ENCODE measurements around the gene RAB27B. TPM values are rescaled to one million over a fixed set of nuclear protein-coding genes. Genes with fewer than 3 reads are reported as not detected.

The RAB27B gene
- 0.33 and 0.45 TPM in 2 replicates for total RNA-seq

DNA sequence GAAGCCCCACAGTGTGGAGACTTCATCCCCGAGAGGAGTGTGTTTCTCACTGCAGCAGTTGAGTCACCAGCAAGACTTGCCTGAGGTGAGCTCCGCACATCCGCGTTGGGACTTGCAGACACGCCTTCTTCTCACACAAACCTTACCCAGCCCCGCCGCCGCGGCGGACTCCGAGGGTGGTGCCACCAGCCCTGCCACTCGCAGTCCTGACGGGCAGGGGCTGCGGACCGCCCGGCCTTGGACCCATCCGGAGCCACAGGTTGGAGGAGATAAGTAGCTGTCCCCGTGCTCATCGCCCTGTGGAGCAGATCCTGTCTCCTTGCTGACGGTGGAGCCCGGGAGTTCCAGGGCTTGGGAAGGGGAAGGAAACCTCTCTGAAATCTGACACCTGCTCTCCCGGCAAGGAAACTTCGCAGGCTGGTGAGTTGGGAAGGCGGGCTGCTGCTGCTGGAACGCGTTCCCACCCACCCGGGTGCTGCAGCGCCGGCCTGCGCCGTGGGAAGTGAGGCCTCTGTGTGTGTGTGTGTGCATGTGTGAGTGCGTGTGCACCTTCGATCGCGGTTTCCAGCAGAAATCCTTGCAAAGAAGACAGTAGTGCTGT, at the start of gene RAB27B:
TSS of gene RAB27B (plus strand) at position 197 of the 601 bp plus-strand sequence. CDS start 49,109 bp downstream, outside the sequence.
- peaks cover 15% of the 10 kb centered on the region for H3K4me1 Mint-ChIP-seq
- H3K27me3 Mint-ChIP-seq, result peaks cover 35% of the 10 kb centered on the region
- peak; percentile 88 for DNase-seq
- H3K9me3 Mint-ChIP-seq, result peaks cover 12% of the 10 kb centered on the region
- H3K36me3 Mint-ChIP-seq (ENCODE audit: low read depth), result peaks cover 3% of the 10 kb centered on the region
- intact Hi-C loops (cut with micrococcal nuclease), result loop anchor here (2.0 kb wide), 1 partner anchor 16 kb away; no protein-coding TSS in a partner anchor
- peak within 1 kb of the TSS; percentile 19 for H3K27ac Mint-ChIP-seq
- peak within 1 kb of the TSS; percentile 80 for H3K4me3 Mint-ChIP-seq

- DNase-seq, result no peak
- Mint-ChIP-seq H3K36me3 (ENCODE audit: low read depth) (no peaks in the 10 kb centered on the region), H3K4me1 (peaks cover 11% of the 10 kb centered on the region), H3K27ac (no peak overlapping the region), H3K9me3 (peaks cover 3% of the 10 kb centered on the region), H3K4me3 (no peak overlapping the region), H3K27me3 (no peaks in the 10 kb centered on the region)
- intact Hi-C loops (cut with micrococcal nuclease), result no loop called here
These were observed 47.9 kb upstream of the RAB27B start for GRCh38 chr18:54780285-54780861.

GRCh38 chr18:54780970-54781369, 47.3 kb upstream of the RAB27B start:
- H3K27me3 Mint-ChIP-seq, result peaks cover under 1% of the 10 kb centered on the region
- intact Hi-C loops (cut with micrococcal nuclease), result no loop called here
- H3K4me1 Mint-ChIP-seq, result peaks cover 10% of the 10 kb centered on the region
- DNase-seq, result no peak
- H3K36me3 Mint-ChIP-seq (ENCODE audit: low read depth), result no peaks in the 10 kb centered on the region
- H3K9me3 Mint-ChIP-seq, result peaks cover 3% of the 10 kb centered on the region
- no peak overlapping the region for H3K4me3 Mint-ChIP-seq
- no peak overlapping the region for H3K27ac Mint-ChIP-seq

- H3K36me3 Mint-ChIP-seq (ENCODE audit: low read depth), result no peaks in the 10 kb centered on the region
- no peak for DNase-seq
- peaks cover 3% of the 10 kb centered on the region for H3K4me1 Mint-ChIP-seq
- intact Hi-C loops (cut with micrococcal nuclease), result no loop called here
- no peak overlapping the region for H3K27ac Mint-ChIP-seq
- peaks cover 2% of the 10 kb centered on the region for H3K27me3 Mint-ChIP-seq
- no peak overlapping the region for H3K4me3 Mint-ChIP-seq
- H3K9me3 Mint-ChIP-seq, result peaks cover 3% of the 10 kb centered on the region
These were observed 45.1 kb upstream of the RAB27B start for GRCh38 chr18:54783139-54783538.

DNA sequence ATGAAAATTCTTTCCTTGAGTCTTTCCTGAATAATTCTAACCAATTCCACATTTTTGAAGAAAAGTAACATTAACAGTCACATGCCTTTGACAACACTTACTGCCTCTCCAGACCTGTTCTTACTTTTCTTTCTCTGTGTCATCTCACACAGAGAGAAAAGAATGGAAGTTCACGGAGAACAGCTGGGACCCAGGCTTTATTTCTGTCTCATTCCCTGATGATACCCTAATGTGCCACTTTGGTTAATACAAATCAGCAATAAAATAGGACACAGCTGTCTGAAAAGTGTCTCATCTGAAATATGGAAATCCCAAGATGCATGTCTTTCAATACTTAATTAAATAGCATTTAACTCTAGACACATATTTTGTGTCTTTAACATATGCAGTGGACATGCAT, 42.1 kb upstream of the RAB27B start:
- Mint-ChIP-seq H3K27ac (no peak overlapping the region), H3K9me3 (no peaks in the 10 kb centered on the region), H3K27me3 (peaks cover 6% of the 10 kb centered on the region), H3K36me3 (ENCODE audit: low read depth) (no peaks in the 10 kb centered on the region), H3K4me3 (no peak overlapping the region), H3K4me1 (peaks cover 3% of the 10 kb centered on the region)
- no peak for DNase-seq
- intact Hi-C loops (cut with micrococcal nuclease), result no loop called here

- H3K4me3 Mint-ChIP-seq, result no peak overlapping the region
- no peak for DNase-seq
- intact Hi-C loops (cut with micrococcal nuclease), result no loop called here
- peaks cover 8% of the 10 kb centered on the region for H3K27me3 Mint-ChIP-seq
- no peaks in the 10 kb centered on the region for H3K9me3 Mint-ChIP-seq
- no peaks in the 10 kb centered on the region for H3K36me3 Mint-ChIP-seq (ENCODE audit: low read depth)
- H3K27ac Mint-ChIP-seq, result no peak overlapping the region
- H3K4me1 Mint-ChIP-seq, result peaks cover 3% of the 10 kb centered on the region
These were observed 41.2 kb upstream of the RAB27B start for GRCh38 chr18:54787121-54787520.

DNA sequence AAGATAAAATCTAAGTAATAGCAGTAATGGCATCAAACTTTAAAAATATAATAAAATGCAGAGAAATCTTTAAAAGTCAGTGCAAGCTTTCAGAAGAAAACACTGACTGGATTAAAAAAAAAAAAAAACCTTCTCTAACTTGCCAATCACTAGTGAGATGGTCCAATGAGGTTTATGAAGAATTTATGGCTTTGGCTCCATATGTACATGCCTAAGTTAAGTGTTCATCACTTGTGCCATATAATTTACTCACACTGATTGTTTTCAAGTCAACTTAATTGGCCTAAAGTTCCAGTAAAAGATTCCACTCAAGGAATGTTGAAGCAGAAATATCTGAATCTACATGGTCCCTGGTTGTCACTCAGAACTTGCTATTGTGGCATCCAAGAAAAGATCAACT, 40.7 kb upstream of the RAB27B start:
- no peak for DNase-seq
- Mint-ChIP-seq H3K9me3 (no peaks in the 10 kb centered on the region), H3K36me3 (ENCODE audit: low read depth) (no peaks in the 10 kb centered on the region), H3K4me1 (peaks cover 3% of the 10 kb centered on the region), H3K27ac (no peak overlapping the region), H3K27me3 (peaks cover 10% of the 10 kb centered on the region), H3K4me3 (no peak overlapping the region)
- intact Hi-C loops (cut with micrococcal nuclease), result no loop called here

DNA sequence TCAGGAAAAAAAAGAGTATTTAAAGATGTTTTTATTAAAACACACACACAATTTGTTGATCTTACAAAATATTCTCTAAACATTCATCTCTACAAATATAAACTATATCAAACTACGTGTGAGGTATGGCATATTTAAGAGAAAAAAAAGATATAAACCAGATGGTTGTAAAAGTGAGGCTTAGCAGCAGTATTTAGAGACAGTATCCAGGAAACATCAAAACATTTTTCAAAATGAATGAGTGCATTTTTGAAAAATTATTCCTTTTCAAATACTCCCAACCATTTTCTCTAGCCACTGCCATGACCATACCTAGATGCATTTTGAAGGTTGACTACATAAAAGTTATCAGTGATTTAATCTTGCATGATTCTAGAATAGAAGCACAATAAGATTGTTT, 38.2 kb upstream of the RAB27B start:
- DNase-seq, result no peak
- H3K4me1 Mint-ChIP-seq, result peaks cover 3% of the 10 kb centered on the region
- no peaks in the 10 kb centered on the region for H3K36me3 Mint-ChIP-seq (ENCODE audit: low read depth)
- H3K27ac Mint-ChIP-seq, result no peak overlapping the region
- H3K27me3 Mint-ChIP-seq, result peaks cover 13% of the 10 kb centered on the region
- H3K9me3 Mint-ChIP-seq, result no peaks in the 10 kb centered on the region
- intact Hi-C loops (cut with micrococcal nuclease), result no loop called here
- no peak overlapping the region for H3K4me3 Mint-ChIP-seq

DNA sequence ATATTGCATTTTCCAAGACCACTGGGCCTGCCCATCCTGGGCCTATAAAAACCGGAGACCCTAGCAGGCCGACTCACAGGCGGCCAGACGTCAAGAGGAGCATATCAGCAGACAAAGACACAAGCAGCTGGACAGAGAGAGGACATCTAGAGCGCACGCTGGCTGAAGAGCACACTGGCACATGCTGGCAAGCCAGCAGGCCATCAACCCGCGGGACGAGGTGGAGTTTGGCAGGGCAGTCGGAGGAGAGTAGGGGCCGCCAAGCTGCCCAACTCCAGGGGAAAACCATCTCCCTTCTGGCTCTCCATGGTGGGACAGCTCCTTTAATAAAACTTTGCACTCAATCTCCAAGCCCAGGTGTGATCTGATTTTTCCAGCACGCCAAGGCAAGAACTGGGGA, 36.6 kb upstream of the RAB27B start:
- DNase-seq, result no peak
- Mint-ChIP-seq H3K27me3 (peaks cover 11% of the 10 kb centered on the region), H3K4me3 (no peak overlapping the region), H3K36me3 (ENCODE audit: low read depth) (no peaks in the 10 kb centered on the region), H3K4me1 (peaks cover 3% of the 10 kb centered on the region), H3K9me3 (no peaks in the 10 kb centered on the region), H3K27ac (no peak overlapping the region)
- intact Hi-C loops (cut with micrococcal nuclease), result no loop called here

DNA sequence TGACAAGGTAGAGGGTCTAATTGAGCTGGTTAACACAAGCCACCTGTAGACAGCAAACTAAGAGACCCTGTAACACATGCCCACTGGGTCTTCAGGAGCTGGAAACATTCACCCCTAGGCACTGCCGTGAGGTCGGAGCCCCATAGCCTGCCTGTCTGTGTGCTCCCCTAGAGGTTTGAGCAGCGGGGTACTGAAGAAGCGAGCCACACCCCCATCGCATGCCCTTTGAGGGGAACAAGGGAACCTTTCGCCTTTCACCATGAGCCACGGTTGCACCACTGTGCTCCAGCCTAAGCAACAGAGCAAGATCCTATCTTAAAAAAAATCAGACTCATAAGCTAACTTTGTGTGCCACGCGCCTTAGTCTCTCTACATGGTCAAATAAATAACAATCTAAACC, 36.2 kb upstream of the RAB27B start:
- Mint-ChIP-seq H3K4me1 (peaks cover 3% of the 10 kb centered on the region), H3K27me3 (peaks cover 11% of the 10 kb centered on the region), H3K27ac (no peak overlapping the region), H3K9me3 (no peaks in the 10 kb centered on the region), H3K36me3 (ENCODE audit: low read depth) (no peaks in the 10 kb centered on the region), H3K4me3 (no peak overlapping the region)
- intact Hi-C loops (cut with micrococcal nuclease), result no loop called here
- no peak for DNase-seq

GRCh38 chr18:54794823-54795222, 33.5 kb upstream of the RAB27B start:
- no peak overlapping the region for H3K27ac Mint-ChIP-seq
- H3K4me1 Mint-ChIP-seq, result no peaks in the 10 kb centered on the region
- H3K9me3 Mint-ChIP-seq, result no peaks in the 10 kb centered on the region
- H3K4me3 Mint-ChIP-seq, result no peak overlapping the region
- H3K36me3 Mint-ChIP-seq (ENCODE audit: low read depth), result no peaks in the 10 kb centered on the region
- no peak for DNase-seq
- intact Hi-C loops (cut with micrococcal nuclease), result no loop called here
- H3K27me3 Mint-ChIP-seq, result peaks cover 11% of the 10 kb centered on the region

- intact Hi-C loops (cut with micrococcal nuclease), result no loop called here
- H3K27ac Mint-ChIP-seq, result no peak overlapping the region
- H3K36me3 Mint-ChIP-seq (ENCODE audit: low read depth), result no peaks in the 10 kb centered on the region
- H3K9me3 Mint-ChIP-seq, result peaks cover 3% of the 10 kb centered on the region
- DNase-seq, result no peak
- no peak overlapping the region for H3K4me3 Mint-ChIP-seq
- H3K27me3 Mint-ChIP-seq, result peaks cover 11% of the 10 kb centered on the region
- no peaks in the 10 kb centered on the region for H3K4me1 Mint-ChIP-seq
These were observed 30.1 kb upstream of the RAB27B start for GRCh38 chr18:54798186-54798585.

DNA sequence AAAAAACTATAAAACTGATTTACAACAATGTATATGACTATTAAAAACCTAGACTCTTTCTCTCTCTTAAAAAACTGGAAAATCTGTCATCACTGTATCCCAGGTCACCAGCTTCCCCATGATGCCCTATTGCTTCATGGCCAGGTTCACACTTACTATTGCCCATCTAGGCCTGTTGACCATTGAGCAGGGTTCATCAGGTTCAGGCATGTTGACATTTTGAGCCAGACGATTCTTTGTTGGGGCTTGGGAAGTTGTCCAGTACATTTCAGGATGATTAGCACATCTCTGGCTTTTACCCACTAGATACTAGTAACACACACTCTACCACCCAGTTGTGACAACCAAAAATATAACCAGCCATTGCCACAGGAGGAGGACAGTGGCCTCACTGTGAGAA, 26.9 kb upstream of the RAB27B start:
- intact Hi-C loops (cut with micrococcal nuclease), result no loop called here
- H3K4me1 Mint-ChIP-seq, result peaks cover 12% of the 10 kb centered on the region
- H3K27ac Mint-ChIP-seq, result no peak overlapping the region
- peaks cover 19% of the 10 kb centered on the region for H3K27me3 Mint-ChIP-seq
- no peaks in the 10 kb centered on the region for H3K36me3 Mint-ChIP-seq (ENCODE audit: low read depth)
- DNase-seq, result no peak
- H3K9me3 Mint-ChIP-seq, result peaks cover 12% of the 10 kb centered on the region
- H3K4me3 Mint-ChIP-seq, result no peak overlapping the region

- no peak for DNase-seq
- H3K36me3 Mint-ChIP-seq (ENCODE audit: low read depth), result no peaks in the 10 kb centered on the region
- H3K4me3 Mint-ChIP-seq, result no peak overlapping the region
- H3K4me1 Mint-ChIP-seq, result peaks cover 12% of the 10 kb centered on the region
- H3K27me3 Mint-ChIP-seq, result peaks cover 19% of the 10 kb centered on the region
- peaks cover 12% of the 10 kb centered on the region for H3K9me3 Mint-ChIP-seq
- intact Hi-C loops (cut with micrococcal nuclease), result no loop called here
- H3K27ac Mint-ChIP-seq, result no peak overlapping the region
These were observed 26.1 kb upstream of the RAB27B start for GRCh38 chr18:54802178-54802577.

Data from activated CD4-positive, alpha-beta T cell treated with anti-CD3 and anti-CD28 coated beads, Interleukin-2, amount 10 ng/mL, durations not matched to agents 24 days and 14 days (primary cell).